ENCODE measurements around the gene LMBR1L. TPM values are rescaled to one million over a fixed set of nuclear protein-coding genes. Genes with fewer than 3 reads are reported as not detected.

LMBR1L gene
- total RNA-seq, 1 experiment from 2014 or later: 55.1 TPM

- H3K36me3 Mint-ChIP-seq (ENCODE audit: insufficient read depth in 1 of 3, low read depth in 3 of 3): peaks cover 17 to 23% (median 20%) of the 10 kb centered on the region in 3 experiments
These were observed 51.7 kb downstream of the LMBR1L start for GRCh38 chr12:49059045-49059298.

More at GRCh38 chr12:49059045-49059298, 51.7 kb downstream of the LMBR1L start:
- no peak overlapping the region for H3K27ac ChIP-seq (ENCODE audit: insufficient read length, low read depth, low read length)
- no peak overlapping the region for H2BK5ac ChIP-seq (ENCODE audit: insufficient read length, low read length)
- H3K4ac ChIP-seq (ENCODE audit: low read depth, low read length): no peak overlapping the region
- H2BK12ac ChIP-seq (ENCODE audit: insufficient read length, low read depth, low read length): no peak overlapping the region
- H2AFZ ChIP-seq (ENCODE audit: low read length): no peak overlapping the region
- peak overlapping the region; percentile 85 for H3K4me2 ChIP-seq (ENCODE audit: insufficient read depth, insufficient read length, low read length)
- no peaks in the 10 kb centered on the region for H3K27me3 ChIP-seq (ENCODE audit: insufficient read depth, low read length)
- no CpG with 5 or more reads among the region's 1 CpG for WGBS (ENCODE audit: extremely low coverage, insufficient read length, low lambda C conversion rate)
- H3K27me3 Mint-ChIP-seq (ENCODE audit: low read depth): no peaks in the 10 kb centered on the region
- H3K14ac ChIP-seq (ENCODE audit: insufficient read depth, low read length): no peak overlapping the region; the same call in 1 of the 2 replicates
- no peak overlapping the region for H3K18ac ChIP-seq (ENCODE audit: insufficient read length, low read depth, low read length)
- H3K79me2 ChIP-seq (ENCODE audit: insufficient read depth, low read length): peaks cover 48% of the 10 kb centered on the region
- H3K9me3 ChIP-seq (ENCODE audit: control insufficient read depth, low read depth, low read length): no peaks in the 10 kb centered on the region
- H3K23me2 ChIP-seq (ENCODE audit: insufficient read length, low read depth, low read length, poor library complexity, severe bottlenecking): peaks cover 24% of the 10 kb centered on the region
- peaks cover 50 to 54% of the 10 kb centered on the region in 2 experiments for H3K4me1 Mint-ChIP-seq
- H3K4me1 ChIP-seq (ENCODE audit: insufficient read depth, low read length): peaks cover 14% of the 10 kb centered on the region
- no peak for TF ChIP-seq CTCF (conservative IDR thresholded peaks at IDR 0.05)
- no peak overlapping the region for H2BK120ac ChIP-seq (ENCODE audit: low read depth, low read length, poor library complexity, severe bottlenecking)
- H3K56ac ChIP-seq (ENCODE audit: insufficient read length, low read depth, low read length): no peak overlapping the region
- no peaks in the 10 kb centered on the region for H4K20me1 ChIP-seq (ENCODE audit: control insufficient read depth, insufficient read depth, insufficient read length)
- H3K9me3 Mint-ChIP-seq: no peaks in the 10 kb centered on the region
- no peak overlapping the region for H4K8ac ChIP-seq (replicated peaks; ENCODE audit: insufficient read length, low read depth, low read length)
- no peak overlapping the region for H2BK20ac ChIP-seq (ENCODE audit: low read depth, low read length, poor library complexity, severe bottlenecking)
- peak overlapping the region; percentile 93 for H3K9ac ChIP-seq (ENCODE audit: extremely low read depth, insufficient read length, low read length)
- DNase-seq: no peak
- H3K79me1 ChIP-seq (ENCODE audit: insufficient read depth, low read depth, low read length, poor library complexity, severe bottlenecking): peaks cover 30% of the 10 kb centered on the region
- peak overlapping the region; percentile 38 to 95 (median 90); a peak in 3 of 7 replicates for H3K27ac Mint-ChIP-seq
- no peak overlapping the region for H4K91ac ChIP-seq (ENCODE audit: insufficient read length, low read depth, low read length)
- no peak overlapping the region for H3T11ph ChIP-seq (ENCODE audit: low read length)
- H2BK15ac ChIP-seq (ENCODE audit: low read depth, low read length): no peak overlapping the region
- no peak overlapping the region for H4K5ac ChIP-seq (ENCODE audit: insufficient read length, low read depth, low read length)
- peak overlapping the region; percentile 97 for H3K4me3 Mint-ChIP-seq
- no peak overlapping the region for H3K23ac ChIP-seq (ENCODE audit: insufficient read length, low read depth, low read length)
- H2AK5ac ChIP-seq (ENCODE audit: insufficient read length, low read length): no peak overlapping the region

Data from H9 (cell line).